H1 (cell line): ENCODE measurements around the gene DPM3. TPM values are rescaled to one million over a fixed set of nuclear protein-coding genes. Genes with fewer than 3 reads are reported as not detected.

Source experiments
- CBX5 ChIP-seq: fragments of 300-800, 300-1000 bp; sonication (generic); IDR thresholded peaks from 2 replicates; pipeline ENCODE4 v1.7.1; 2016; ENCODE audit warnings: antibody characterized with exemption, low read length, low read depth
- CHD2 ChIP-seq: IDR thresholded peaks from 2 replicates; pipeline ENCODE4 v1.6.1; 2012; ENCODE audit warnings: low read length, improper control_type of control experiment
- CREB1 ChIP-seq: IDR thresholded peaks from 2 replicates; pipeline ENCODE4 v1.6.1; 2012; ENCODE audit warnings: inconsistent platforms
- EP300 ChIP-seq, 2 experiments: IDR thresholded peaks; 1 replicate in 1 of 2; 2 replicates in 1 of 2; pipeline ENCODE4 v1.6.1; 2011 to 2012; ENCODE audit warnings: low read depth in 2 of 2, low read length in 2 of 2, mild to moderate bottlenecking in 2 of 2, borderline replicate concordance in 1 of 2, inconsistent platforms in 1 of 2, moderate library complexity in 1 of 2
- EZH2 ChIP-seq: fragments of 200-600 bp; sonication (generic); IDR thresholded peaks from 2 replicates; pipeline ENCODE4 v1.7.1; 2012; ENCODE audit warnings: low read depth, mild to moderate bottlenecking, moderate library complexity, low read length, inconsistent platforms; ENCODE audit not compliant: severe bottlenecking
- FOSL1 ChIP-seq: IDR thresholded peaks from 2 replicates; pipeline ENCODE4 v1.6.1; 2011; ENCODE audit warnings: mild to moderate bottlenecking, low read depth, low read length, moderate library complexity; ENCODE audit not compliant: insufficient read depth
- KDM1A ChIP-seq: fragments of 200-600, 300-600 bp; sonication (generic); IDR thresholded peaks from 2 replicates; pipeline ENCODE4 v1.7.1; 2016; ENCODE audit warnings: mild to moderate bottlenecking, low read length, borderline replicate concordance
- SIRT6 ChIP-seq: IDR thresholded peaks from one replicate; pipeline ENCODE4 v1.7.1; 2012; ENCODE audit warnings: low read length, inconsistent platforms
- TBP ChIP-seq: IDR thresholded peaks from 2 replicates; pipeline ENCODE4 v1.6.1; 2011; ENCODE audit warnings: low read depth, low read length, improper control_type of control experiment
- polyA plus RNA-seq, 7 experiments: library from polyadenylated mRNA; depleted of rRNA in 3 of 7; stranded (reverse) in 5 of 7; unstranded in 2 of 7; fragments of >200 nt in 5 of 7; fragments of 200-250 nt in 2 of 7; gene quantifications; 1 replicate in 5 of 7; 2 replicates in 1 of 7; 4 replicates in 1 of 7; pipeline versions ENCODE4 v1.2.1 to v1.2.3, GENCODE V29; 2011 to 2013; ENCODE audit warnings: missing spikeins in 2 of 7, mixed read lengths in 2 of 7
- total RNA-seq: library from RNA; stranded (reverse); fragmentation: NEBNext Ultra II Directional; extraction: Animal tissue kit (Norgen Biotek cat#: 25700); gene quantifications from 2 replicates; pipeline ENCODE4 v1.2.1, GENCODE V29; 2021
- TF ChIP-seq, protein P1 (sequence below): IDR thresholded peaks from 2 replicates; pipeline ENCODE4 v1.6.1; 2012; ENCODE audit warnings: low read length, inconsistent platforms
- TF ChIP-seq, protein P2 (sequence below): IDR thresholded peaks from 2 replicates; pipeline ENCODE4 v1.6.1; 2012; ENCODE audit warnings: inconsistent platforms
- TF ChIP-seq, protein P3 (sequence below): IDR thresholded peaks from 2 replicates; pipeline ENCODE4 v1.6.1; 2012; ENCODE audit warnings: inconsistent platforms

Gene DPM3
- total and polyA plus RNA-seq, 2 of the 8 experiments (the other 6 are each of a cell fraction or from before 2014, with no cell fraction given) = 44.8 to 227 TPM

DNA sequence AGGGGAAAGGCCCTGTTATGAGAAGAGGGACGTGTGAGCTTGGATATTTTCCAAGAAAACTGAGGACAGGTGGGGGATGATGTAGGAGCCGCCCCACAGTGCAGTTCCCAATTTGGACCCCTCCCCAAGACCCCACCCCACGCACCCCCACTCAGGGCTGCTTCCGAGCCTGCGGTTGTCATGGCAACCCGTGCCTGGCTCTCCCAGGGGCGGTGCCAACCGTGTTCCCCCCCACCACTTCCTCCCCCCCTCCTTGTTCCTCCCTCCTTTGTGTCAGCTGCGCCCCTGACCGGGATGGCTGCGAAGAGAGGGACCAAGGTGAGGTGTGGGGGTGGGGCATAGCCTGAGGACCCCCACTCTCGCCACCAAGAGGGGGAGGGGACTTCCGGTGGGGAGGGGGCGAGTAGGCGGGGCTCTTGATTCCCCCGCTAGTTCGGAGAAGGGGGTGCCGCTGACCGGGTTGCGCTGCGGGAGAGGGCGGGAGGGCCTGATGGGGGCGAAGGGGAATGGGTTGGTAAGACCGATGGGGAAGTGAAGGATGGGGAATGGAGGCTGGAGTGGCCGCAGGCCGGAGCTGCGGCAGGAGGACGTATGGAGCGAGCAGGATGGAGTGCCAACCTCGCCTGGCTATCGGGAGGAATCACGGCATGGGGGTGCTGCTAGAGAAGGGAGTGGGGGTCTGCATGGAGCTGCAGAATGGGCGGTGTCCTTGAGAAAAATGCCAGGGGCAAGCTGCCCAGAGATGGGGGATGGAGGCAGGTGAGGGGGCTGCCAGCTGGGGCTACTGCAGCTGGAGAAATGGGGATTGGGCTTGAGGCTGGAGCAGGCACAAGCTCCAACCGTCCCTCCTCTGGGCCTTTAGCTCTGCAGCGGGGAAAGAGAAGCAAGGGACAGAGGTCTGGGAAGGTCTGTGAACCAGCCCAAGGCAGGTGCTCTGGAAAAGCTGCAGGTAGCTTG is 34.3 kb upstream of the DPM3 start (continued):
- TF ChIP-seq, protein P1, sequence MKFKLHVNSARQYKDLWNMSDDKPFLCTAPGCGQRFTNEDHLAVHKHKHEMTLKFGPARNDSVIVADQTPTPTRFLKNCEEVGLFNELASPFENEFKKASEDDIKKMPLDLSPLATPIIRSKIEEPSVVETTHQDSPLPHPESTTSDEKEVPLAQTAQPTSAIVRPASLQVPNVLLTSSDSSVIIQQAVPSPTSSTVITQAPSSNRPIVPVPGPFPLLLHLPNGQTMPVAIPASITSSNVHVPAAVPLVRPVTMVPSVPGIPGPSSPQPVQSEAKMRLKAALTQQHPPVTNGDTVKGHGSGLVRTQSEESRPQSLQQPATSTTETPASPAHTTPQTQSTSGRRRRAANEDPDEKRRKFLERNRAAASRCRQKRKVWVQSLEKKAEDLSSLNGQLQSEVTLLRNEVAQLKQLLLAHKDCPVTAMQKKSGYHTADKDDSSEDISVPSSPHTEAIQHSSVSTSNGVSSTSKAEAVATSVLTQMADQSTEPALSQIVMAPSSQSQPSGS = no peak
- TF ChIP-seq CBX5 = no peak
- 0 out of 2 replicates have a peak, but pooled peaks have one; percentile 28 for TF ChIP-seq CHD2
- peak in 1 of 2 experiments; percentile 75; a peak in 1 of 3 replicates for TF ChIP-seq EP300 (IDR thresholded peaks at IDR 0.05; ENCODE audit: borderline replicate concordance in 1 of 2, low read depth in 2 of 2, low read length in 2 of 2)
- no peak for TF ChIP-seq KDM1A
- TF ChIP-seq SIRT6 = no peak
- TF ChIP-seq FOSL1 = no peak
- no peak for TF ChIP-seq EZH2
- TF ChIP-seq, protein P2, sequence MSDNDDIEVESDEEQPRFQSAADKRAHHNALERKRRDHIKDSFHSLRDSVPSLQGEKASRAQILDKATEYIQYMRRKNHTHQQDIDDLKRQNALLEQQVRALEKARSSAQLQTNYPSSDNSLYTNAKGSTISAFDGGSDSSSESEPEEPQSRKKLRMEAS = 0 out of 2 replicates have a peak, but pooled peaks have one; percentile 4
- TF ChIP-seq TBP = 0 out of 2 replicates have a peak, but pooled peaks have one; percentile 10
- TF ChIP-seq, protein P3, sequence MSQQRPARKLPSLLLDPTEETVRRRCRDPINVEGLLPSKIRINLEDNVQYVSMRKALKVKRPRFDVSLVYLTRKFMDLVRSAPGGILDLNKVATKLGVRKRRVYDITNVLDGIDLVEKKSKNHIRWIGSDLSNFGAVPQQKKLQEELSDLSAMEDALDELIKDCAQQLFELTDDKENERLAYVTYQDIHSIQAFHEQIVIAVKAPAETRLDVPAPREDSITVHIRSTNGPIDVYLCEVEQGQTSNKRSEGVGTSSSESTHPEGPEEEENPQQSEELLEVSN = no peak
- TF ChIP-seq CREB1 = peak; percentile 32; the same call in 1 of the 2 replicates
